ENCODE data around the gene FGR.

FGR gene

DNA sequence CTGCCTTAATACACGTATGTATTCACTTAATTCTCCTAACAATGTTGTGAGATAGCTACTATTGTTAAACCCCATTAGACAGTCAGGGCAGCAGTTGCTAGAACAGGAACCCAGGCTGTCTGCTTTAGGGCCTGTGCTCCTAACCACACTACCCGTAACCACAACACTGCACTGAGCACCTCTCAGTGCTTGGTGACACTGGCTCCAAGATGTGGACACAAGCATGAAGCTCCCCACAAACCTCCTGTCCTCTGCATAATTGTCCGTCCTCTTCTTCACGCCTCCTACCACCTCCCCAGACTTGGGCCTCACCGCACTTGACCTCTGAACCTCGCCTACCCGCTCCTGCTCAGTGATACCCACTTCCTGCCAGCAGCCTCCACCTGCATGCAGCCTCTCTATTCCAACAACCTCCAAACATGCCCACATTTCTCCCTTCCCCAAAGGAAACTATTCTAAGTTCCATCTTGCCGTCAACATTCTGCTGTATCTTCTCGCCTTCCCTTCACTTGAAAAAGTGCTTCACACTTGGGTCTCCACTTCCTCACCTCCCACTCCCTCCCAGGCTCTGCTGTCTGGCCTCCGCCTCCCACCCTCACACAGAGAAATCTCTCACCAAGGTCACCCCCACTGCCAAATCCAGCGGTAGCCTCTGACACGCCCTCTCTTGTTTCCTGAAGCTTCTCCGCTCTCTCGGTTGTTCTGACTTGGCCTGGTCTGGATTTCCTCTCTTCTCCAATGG is 16.5 kb downstream of the FGR start:
- TF ChIP-seq, protein P1, sequence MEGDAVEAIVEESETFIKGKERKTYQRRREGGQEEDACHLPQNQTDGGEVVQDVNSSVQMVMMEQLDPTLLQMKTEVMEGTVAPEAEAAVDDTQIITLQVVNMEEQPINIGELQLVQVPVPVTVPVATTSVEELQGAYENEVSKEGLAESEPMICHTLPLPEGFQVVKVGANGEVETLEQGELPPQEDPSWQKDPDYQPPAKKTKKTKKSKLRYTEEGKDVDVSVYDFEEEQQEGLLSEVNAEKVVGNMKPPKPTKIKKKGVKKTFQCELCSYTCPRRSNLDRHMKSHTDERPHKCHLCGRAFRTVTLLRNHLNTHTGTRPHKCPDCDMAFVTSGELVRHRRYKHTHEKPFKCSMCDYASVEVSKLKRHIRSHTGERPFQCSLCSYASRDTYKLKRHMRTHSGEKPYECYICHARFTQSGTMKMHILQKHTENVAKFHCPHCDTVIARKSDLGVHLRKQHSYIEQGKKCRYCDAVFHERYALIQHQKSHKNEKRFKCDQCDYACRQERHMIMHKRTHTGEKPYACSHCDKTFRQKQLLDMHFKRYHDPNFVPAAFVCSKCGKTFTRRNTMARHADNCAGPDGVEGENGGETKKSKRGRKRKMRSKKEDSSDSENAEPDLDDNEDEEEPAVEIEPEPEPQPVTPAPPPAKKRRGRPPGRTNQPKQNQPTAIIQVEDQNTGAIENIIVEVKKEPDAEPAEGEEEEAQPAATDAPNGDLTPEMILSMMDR (IDR thresholded peaks at IDR 0.05; ENCODE audit: low read depth, low read length) = no peak
- H3K4me3 ChIP-seq (ENCODE audit: low read depth, low read length) = no peak overlapping the region

DNA sequence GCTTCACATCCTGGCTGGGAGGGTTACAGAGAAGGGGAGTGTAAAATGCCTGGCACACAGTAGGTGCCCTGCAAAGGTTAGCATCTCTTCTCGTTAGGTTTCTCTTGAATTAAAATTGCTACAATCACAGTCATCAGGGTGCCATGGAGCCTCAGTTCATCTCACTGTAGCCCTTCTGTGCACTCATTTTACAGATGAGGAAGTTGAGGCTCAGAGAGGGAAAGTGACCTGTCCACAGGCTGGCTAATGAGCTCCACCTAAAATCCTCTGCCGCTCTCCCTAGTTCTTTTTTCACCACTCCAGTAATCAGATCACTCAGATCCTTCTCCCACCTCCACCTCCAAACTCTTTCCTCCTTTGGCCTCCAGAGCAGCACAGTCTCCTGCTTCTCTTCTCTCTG is 17.6 kb downstream of the FGR start:
- TF ChIP-seq, protein P1 (IDR thresholded peaks at IDR 0.05; ENCODE audit: low read depth, low read length) = no peak
- no peak overlapping the region for H3K4me3 ChIP-seq (ENCODE audit: low read depth, low read length)

DNA sequence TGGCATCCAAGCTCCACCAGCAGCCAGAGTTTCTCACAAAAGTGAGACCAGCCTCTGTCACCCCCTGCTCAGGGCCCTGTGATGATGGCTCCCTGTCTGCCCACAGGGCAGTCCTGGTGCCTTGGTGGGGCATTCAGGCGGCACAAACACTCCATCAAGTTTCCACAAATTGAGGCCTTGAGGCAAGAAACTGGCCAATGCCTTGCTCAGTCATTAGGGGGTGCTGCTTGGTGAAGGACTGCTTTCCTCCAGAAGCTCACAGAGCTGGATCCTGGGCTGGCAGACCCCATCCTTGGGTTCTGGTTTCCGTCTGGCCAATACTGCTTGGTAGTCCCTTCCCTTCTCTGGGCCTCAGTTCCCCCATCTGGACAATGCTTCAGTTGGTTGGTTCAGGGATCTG is 18.5 kb downstream of the FGR start:
- TF ChIP-seq, protein P1 (IDR thresholded peaks at IDR 0.05; ENCODE audit: low read depth, low read length) = no peak
- H3K4me3 ChIP-seq (ENCODE audit: low read depth, low read length) = no peak overlapping the region

DNA sequence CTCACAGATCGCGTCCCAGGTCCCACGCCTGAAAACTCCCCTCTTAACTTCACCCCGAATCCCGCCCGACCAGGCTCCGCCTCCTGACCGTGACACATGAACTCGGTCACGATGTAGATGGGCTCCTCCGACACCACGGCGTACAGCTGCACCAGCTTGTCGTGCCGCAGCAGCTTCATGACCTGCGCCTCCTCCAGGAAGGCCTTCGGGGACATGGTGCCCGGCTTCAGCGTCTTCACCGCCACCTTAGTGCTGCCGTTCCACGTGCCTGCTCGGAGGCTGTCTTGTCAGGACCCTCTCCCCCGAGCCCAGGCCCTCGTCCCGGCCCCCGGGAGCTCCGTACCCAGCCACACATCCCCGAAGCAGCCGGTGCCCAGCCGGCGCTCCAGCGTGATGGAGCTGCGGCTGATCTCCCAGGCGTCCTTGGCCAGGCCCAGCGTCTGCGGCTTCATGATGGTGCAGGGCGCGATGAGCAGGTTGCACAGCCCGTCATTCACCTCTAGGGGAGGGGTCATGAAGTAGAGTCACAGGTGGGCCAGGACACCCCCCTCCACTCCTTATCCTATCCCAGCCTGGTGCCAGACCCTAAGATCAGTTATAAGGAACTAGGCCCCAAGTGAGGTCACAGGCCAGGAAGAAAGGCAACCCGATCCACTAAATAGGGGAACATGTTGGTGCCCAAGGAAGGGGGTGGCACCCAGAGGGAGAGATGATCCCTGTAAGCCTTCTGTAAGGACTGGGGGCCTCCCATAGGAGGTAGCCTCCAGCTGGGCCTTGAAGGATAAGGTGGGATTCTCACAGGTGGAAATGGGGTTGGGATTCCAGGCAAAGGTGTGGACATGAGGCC is 19.4 kb downstream of the FGR start:
- TF ChIP-seq, protein P1 (IDR thresholded peaks at IDR 0.05; ENCODE audit: low read depth, low read length) = no peak

DNA sequence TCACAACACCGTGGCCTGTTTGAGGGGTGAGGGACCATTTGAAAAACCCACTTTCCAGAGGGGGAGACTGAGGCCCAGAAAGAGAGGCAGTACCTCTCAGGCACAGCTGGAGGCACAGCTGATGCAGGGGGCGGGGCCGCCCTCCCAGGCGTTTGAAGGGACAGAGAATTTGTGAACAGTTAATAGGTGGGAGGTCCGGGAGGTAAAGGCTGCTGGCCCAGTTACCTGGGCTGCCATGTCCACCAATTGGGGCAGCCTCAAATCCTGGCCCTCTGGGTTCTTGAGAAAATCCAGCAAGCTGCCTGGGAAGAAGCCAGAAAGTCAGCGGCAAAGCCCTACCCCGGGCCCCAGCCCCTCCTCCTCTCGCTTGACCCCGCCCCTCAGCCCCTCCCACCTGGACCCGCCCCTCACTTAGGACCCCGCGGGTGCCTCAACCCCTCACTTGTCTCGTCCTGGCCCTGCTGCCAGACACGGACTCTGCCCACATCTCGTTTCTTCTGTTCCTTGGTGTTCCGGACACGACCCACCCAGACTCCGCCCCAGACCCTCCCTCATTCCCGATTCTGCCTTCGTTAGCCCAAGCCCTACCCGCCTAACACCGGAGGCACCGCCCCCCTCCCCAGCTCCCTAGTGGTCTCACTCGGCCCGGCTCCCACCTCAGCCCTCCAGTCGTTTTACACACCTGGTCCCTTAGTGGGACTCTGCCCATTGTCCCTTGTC is 20.2 kb downstream of the FGR start:
- TF ChIP-seq, protein P1 (IDR thresholded peaks at IDR 0.05; ENCODE audit: low read depth, low read length) = no peak
- no peak overlapping the region for H3K4me3 ChIP-seq (ENCODE audit: low read depth, low read length)

More for the DNA sequence above, 19.4 kb downstream of the FGR start:
- H3K4me3 ChIP-seq (ENCODE audit: low read depth, low read length) = no peak overlapping the region

DNA sequence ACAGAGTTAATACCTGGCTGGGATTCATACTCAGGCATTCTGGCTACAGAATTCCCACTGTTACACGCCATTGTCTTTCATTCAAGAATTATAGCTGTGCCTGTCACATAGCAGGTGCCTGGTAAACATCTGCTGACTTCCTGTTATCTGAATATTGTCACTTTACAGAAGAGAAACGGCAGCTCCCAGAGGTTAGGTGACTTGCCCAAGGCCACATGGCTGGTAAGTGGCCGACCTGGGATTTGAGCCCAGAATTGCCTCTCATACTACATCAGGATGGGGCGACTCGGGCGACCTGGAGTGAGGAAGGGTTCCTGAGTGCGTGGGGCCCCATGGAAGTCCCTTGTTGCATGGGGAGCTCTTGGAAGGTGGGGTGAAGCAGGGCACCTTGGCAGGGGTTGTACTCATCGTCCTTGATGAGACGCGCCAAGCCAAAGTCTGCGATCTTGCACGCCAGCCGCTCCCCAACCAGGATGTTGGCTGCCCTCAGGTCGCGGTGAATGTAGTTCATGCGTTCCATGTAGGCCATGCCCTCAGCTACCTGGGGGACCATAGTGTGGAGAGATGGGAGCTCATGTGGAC is 20.9 kb downstream of the FGR start:
- H3K4me3 ChIP-seq (ENCODE audit: low read depth, low read length) = no peak overlapping the region
- TF ChIP-seq, protein P1 (IDR thresholded peaks at IDR 0.05; ENCODE audit: low read depth, low read length) = no peak

Data from WI38 (cell line).